CD4-positive, CD25-positive, alpha-beta regulatory T cell (primary cell): ENCODE results near the gene PUDP. TPM values are rescaled to one million over a fixed set of nuclear protein-coding genes. Genes with fewer than 3 reads are reported as not detected.

Source experiments
- ATAC-seq, 2 donors: fragments of 150-1000 bp; cut with Tn5 transposase; one replicate each; pipeline ENCODE4 v1.10.0; 2021; ENCODE audit warnings: low read depth in 2 of 2, moderate number of reproducible peaks in 2 of 2, moderate library complexity in 1 of 2
- DNase-seq, 3 donors: peaks; one replicate each; pipeline versions ENCODE4 v3.0.0 to v3.0.0-alpha.2; 2012 to 2022; ENCODE audit warnings: mixed read lengths in 1 of 3
- H3K27ac ChIP-seq: one replicate; pipeline ENCODE4 v1.7.0; 2013; ENCODE audit warnings: mild to moderate bottlenecking, low read length; ENCODE audit not compliant: insufficient read depth, poor library complexity, severe bottlenecking
- H3K27me3 ChIP-seq: one replicate; pipeline ENCODE4 v1.7.0; 2013; ENCODE audit warnings: low read length; ENCODE audit not compliant: control insufficient read depth, insufficient read depth
- H3K36me3 ChIP-seq: one replicate; pipeline ENCODE4 v1.7.0; 2013; ENCODE audit warnings: mild to moderate bottlenecking, low read length, moderate library complexity; ENCODE audit not compliant: control insufficient read depth, insufficient read depth
- H3K4me1 ChIP-seq: 2 replicates; pipeline ENCODE4 v1.7.0; 2013; ENCODE audit warnings: mild to moderate bottlenecking, low read length; ENCODE audit not compliant: insufficient read depth, control insufficient read depth, poor library complexity, severe bottlenecking
- H3K4me3 ChIP-seq: one replicate; pipeline ENCODE4 v1.7.0; 2013; ENCODE audit warnings: low read depth, mild to moderate bottlenecking, low read length, moderate library complexity
- H3K9me3 ChIP-seq, 2 experiments: 1 replicate in 1 of 2; 2 replicates in 1 of 2; pipeline ENCODE4 v1.7.0; 2013; ENCODE audit warnings: low read length in 2 of 2, mild to moderate bottlenecking in 1 of 2, moderate library complexity in 1 of 2; ENCODE audit not compliant: control insufficient read depth in 2 of 2
- H3K27ac Mint-ChIP-seq, 3 donors: one replicate each; pipeline ENCODE4 v1.8.0; 2020 to 2022; ENCODE audit warnings: mild to moderate bottlenecking in 3 of 3, mixed read lengths in 3 of 3, moderate library complexity in 2 of 3
- H3K27me3 Mint-ChIP-seq: one replicate; pipeline ENCODE4 v1.8.0; 2022; ENCODE audit warnings: mild to moderate bottlenecking, mixed read lengths
- H3K36me3 Mint-ChIP-seq: one replicate; pipeline ENCODE4 v1.8.0; 2020; ENCODE audit warnings: mixed read lengths
- H3K4me1 Mint-ChIP-seq, 4 donors: one replicate each; pipeline ENCODE4 v1.8.0; 2020 to 2022; ENCODE audit warnings: mixed read lengths in 4 of 4, mild to moderate bottlenecking in 1 of 4
- H3K4me3 Mint-ChIP-seq, 4 donors: one replicate each; pipeline ENCODE4 v1.8.0; 2020 to 2022; ENCODE audit warnings: mild to moderate bottlenecking in 4 of 4, mixed read lengths in 4 of 4, moderate library complexity in 3 of 4
- H3K9me3 Mint-ChIP-seq, 7 donors: one replicate each; pipeline ENCODE4 v1.8.0; 2020 to 2022; ENCODE audit warnings: mixed read lengths in 7 of 7, mild to moderate bottlenecking in 3 of 7, moderate library complexity in 2 of 7
- polyA plus RNA-seq, 4 donors: library from polyadenylated mRNA; unstranded; fragments of 300-500 nt; fragmentation: Illumina TruSeq; gene quantifications; one replicate each; pipeline ENCODE4 v1.2.3, GENCODE V29; 2021
- total RNA-seq: library from RNA; stranded (reverse); gene quantifications from one replicate; pipeline ENCODE4 v1.2.3, GENCODE V29; 2022

Gene PUDP
- total and polyA plus RNA-seq, 5 donors from 2014 or later = 14.9 to 26.4 (median 21.4) TPM

GRCh38 chrX:7146020-7146702, 1.8 kb downstream of the PUDP start:
- Mint-ChIP-seq H3K4me3 (peak overlapping the region; percentile 90 to 94 (median 92)), H3K9me3 (no peaks in the 10 kb centered on the region), H3K36me3 (no peaks in the 10 kb centered on the region), H3K27ac (peak overlapping the region in 1 of 3 donors; percentile 92), H3K4me1 (peaks cover 17 to 62% (median 30%) of the 10 kb centered on the region in 4 donors), H3K27me3 (no peaks in the 10 kb centered on the region)
- Histone ChIP-seq H3K4me3 (no peak overlapping the region), H3K36me3 (no peaks in the 10 kb centered on the region), H3K27ac (no peak overlapping the region), H3K9me3 (no peaks in the 10 kb centered on the region), H3K27me3 (no peaks in the 10 kb centered on the region), H3K4me1 (peaks cover 8% of the 10 kb centered on the region)
- DNase-seq (no peak), ATAC-seq (no peak)

- peak overlapping the region in 2 of 4 donors; percentile 49 to 94 for H3K4me3 Mint-ChIP-seq
- H3K36me3 Mint-ChIP-seq = no peaks in the 10 kb centered on the region
- H3K27me3 Mint-ChIP-seq = no peaks in the 10 kb centered on the region
- no peaks in the 10 kb centered on the region for H3K9me3 Mint-ChIP-seq
- H3K4me1 Mint-ChIP-seq = peaks cover 17 to 66% (median 31%) of the 10 kb centered on the region in 4 donors
- no peak overlapping the region for H3K27ac Mint-ChIP-seq
- ATAC-seq = no peak
- no peaks in the 10 kb centered on the region for H3K9me3 ChIP-seq
- H3K36me3 ChIP-seq = no peaks in the 10 kb centered on the region
- H3K27ac ChIP-seq = no peak overlapping the region
- DNase-seq = no peak
- peaks cover 8% of the 10 kb centered on the region for H3K4me1 ChIP-seq
- no peak overlapping the region for H3K4me3 ChIP-seq
- no peaks in the 10 kb centered on the region for H3K27me3 ChIP-seq
Observed at GRCh38 chrX:7145454-7145853, 2.5 kb downstream of the PUDP start.

DNA sequence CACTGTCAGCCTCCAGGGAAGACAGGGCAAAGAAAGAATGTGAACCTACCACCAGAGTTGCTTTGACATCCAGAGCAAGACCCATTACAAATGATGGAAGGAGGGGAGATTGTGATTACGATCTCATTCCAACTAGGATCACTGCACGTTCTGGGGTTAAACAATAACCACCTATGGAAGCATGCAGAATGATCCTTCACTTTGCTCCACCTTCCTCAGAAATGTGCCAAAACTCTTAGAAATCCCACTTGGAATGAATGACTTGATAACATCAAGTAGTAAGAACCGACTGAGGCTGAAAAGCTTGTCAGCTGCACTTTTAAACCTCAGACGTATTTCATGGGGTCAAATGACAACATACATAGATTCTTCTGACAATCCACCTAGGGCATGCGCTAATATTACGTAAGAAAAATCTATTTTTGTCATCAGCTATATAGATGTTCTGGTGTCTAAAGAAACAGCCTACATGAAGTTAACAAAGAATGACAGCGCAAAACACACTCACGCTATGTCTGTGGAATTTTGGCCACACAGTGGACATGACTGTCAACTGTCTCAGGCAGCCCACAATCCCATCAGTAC, 3.9 kb downstream of the PUDP start:
- H3K4me1 ChIP-seq = peaks cover 8% of the 10 kb centered on the region
- H3K4me3 Mint-ChIP-seq = peak overlapping the region in 2 of 4 donors; percentile 30 to 54
- ATAC-seq (no peak), DNase-seq (no peak)
- no peaks in the 10 kb centered on the region for H3K36me3 ChIP-seq
- peaks cover 4% of the 10 kb centered on the region for H3K36me3 Mint-ChIP-seq
- no peak overlapping the region for H3K4me3 ChIP-seq
- no peaks in the 10 kb centered on the region for H3K27me3 ChIP-seq
- peak overlapping the region in 2 of 3 donors; percentile 57 to 69 for H3K27ac Mint-ChIP-seq
- H3K9me3 ChIP-seq = no peaks in the 10 kb centered on the region
- H3K27me3 Mint-ChIP-seq = no peaks in the 10 kb centered on the region
- H3K27ac ChIP-seq = no peak overlapping the region
- peaks cover 20 to 68% (median 32%) of the 10 kb centered on the region in 4 donors for H3K4me1 Mint-ChIP-seq
- no peaks in the 10 kb centered on the region for H3K9me3 Mint-ChIP-seq

DNA sequence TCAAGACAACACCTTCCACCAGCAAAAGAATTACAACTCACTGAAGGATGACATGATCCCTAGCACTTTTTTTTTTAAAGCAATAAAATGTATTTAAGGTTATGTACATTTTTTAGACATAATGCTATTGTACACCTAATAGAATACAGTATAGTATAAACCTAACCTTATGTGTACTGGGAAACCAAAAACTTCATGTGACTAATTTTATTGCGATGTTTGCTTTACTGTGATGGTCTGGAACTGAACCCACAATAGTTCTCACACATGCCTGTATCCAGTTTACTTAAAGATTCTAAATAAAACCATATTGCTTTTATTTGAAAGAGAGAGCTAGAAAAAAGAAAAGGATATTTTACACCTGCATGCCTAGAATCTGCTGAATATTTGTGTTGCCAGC, 4.9 kb downstream of the PUDP start:
- Histone ChIP-seq H3K4me3 (no peak overlapping the region), H3K27ac (no peak overlapping the region), H3K36me3 (no peaks in the 10 kb centered on the region), H3K4me1 (peaks cover 8% of the 10 kb centered on the region), H3K9me3 (no peaks in the 10 kb centered on the region), H3K27me3 (no peaks in the 10 kb centered on the region)
- ATAC-seq (no peak), DNase-seq (no peak)
- Mint-ChIP-seq H3K9me3 (no peaks in the 10 kb centered on the region), H3K27ac (no peak overlapping the region), H3K27me3 (no peaks in the 10 kb centered on the region), H3K4me3 (no peak overlapping the region), H3K36me3 (peaks cover 4% of the 10 kb centered on the region), H3K4me1 (peaks cover 23 to 63% (median 34%) of the 10 kb centered on the region in 4 donors)

- no peak overlapping the region for H3K4me3 Mint-ChIP-seq
- peaks cover 4% of the 10 kb centered on the region for H3K36me3 Mint-ChIP-seq
Observed at GRCh38 chrX:7139202-7140081, 8.5 kb downstream of the PUDP start.

GRCh38 chrX:7134981-7135380, 13.0 kb downstream of the PUDP start:
- H3K4me1 ChIP-seq = no peaks in the 10 kb centered on the region
- H3K27me3 ChIP-seq = no peaks in the 10 kb centered on the region
- H3K9me3 ChIP-seq = no peaks in the 10 kb centered on the region
- peaks cover 0 to 2% (median 0%) of the 10 kb centered on the region in 7 donors for H3K9me3 Mint-ChIP-seq
- peaks cover 6% of the 10 kb centered on the region for H3K36me3 Mint-ChIP-seq
- H3K27me3 Mint-ChIP-seq = no peaks in the 10 kb centered on the region
- H3K27ac Mint-ChIP-seq = peak overlapping the region in 1 of 3 donors; percentile 44
- H3K4me3 Mint-ChIP-seq = no peak overlapping the region
- H3K27ac ChIP-seq = no peak overlapping the region
- no peaks in the 10 kb centered on the region for H3K36me3 ChIP-seq
- ATAC-seq = no peak
- H3K4me3 ChIP-seq = no peak overlapping the region
- DNase-seq = no peak
- H3K4me1 Mint-ChIP-seq = peaks cover 14 to 40% (median 31%) of the 10 kb centered on the region in 4 donors

More at GRCh38 chrX:7139202-7140081, 8.5 kb downstream of the PUDP start:
- Histone ChIP-seq H3K27ac (no peak overlapping the region), H3K9me3 (no peaks in the 10 kb centered on the region), H3K4me1 (no peaks in the 10 kb centered on the region), H3K36me3 (no peaks in the 10 kb centered on the region), H3K4me3 (no peak overlapping the region), H3K27me3 (no peaks in the 10 kb centered on the region)
- DNase-seq = no peak
- Mint-ChIP-seq H3K9me3 (no peaks in the 10 kb centered on the region), H3K4me1 (peaks cover 14 to 52% (median 24%) of the 10 kb centered on the region in 4 donors), H3K27ac (no peak overlapping the region), H3K27me3 (no peaks in the 10 kb centered on the region)
- no peak for ATAC-seq

GRCh38 chrX:7133050-7133440, 14.9 kb downstream of the PUDP start:
- H3K27me3 ChIP-seq = no peaks in the 10 kb centered on the region
- Mint-ChIP-seq H3K4me3 (peak overlapping the region in 1 of 4 donors; percentile 44), H3K9me3 (peaks cover 0 to 2% (median 0%) of the 10 kb centered on the region in 7 donors), H3K36me3 (peaks cover 12% of the 10 kb centered on the region), H3K4me1 (peaks cover 14 to 43% (median 25%) of the 10 kb centered on the region in 4 donors), H3K27ac (peak overlapping the region in 2 of 3 donors; percentile 26 to 43), H3K27me3 (no peaks in the 10 kb centered on the region)
- no peak for DNase-seq
- no peaks in the 10 kb centered on the region for H3K4me1 ChIP-seq
- ATAC-seq = no peak
- no peaks in the 10 kb centered on the region for H3K36me3 ChIP-seq
- H3K4me3 ChIP-seq = no peak overlapping the region
- H3K27ac ChIP-seq = no peak overlapping the region
- H3K9me3 ChIP-seq = no peaks in the 10 kb centered on the region
